HCT116 (cell line): ENCODE data around the gene ZNF750. TPM values are rescaled to one million over a fixed set of nuclear protein-coding genes. Genes with fewer than 3 reads are reported as not detected.

ENCODE experiments used
- ATAC-seq: fragments of 200-7000 bp; cut with Tn5 transposase; 2 replicates; pipeline ENCODE4 v1.9.1; 2020; ENCODE audit warnings: mild to moderate bottlenecking, moderate library complexity
- BruUV-seq: library from RNA; stranded (reverse); fragments of 400-500 nt; replicated peaks from 2 replicates; lab custom pipeline; 2021; lab: Mats Ljungman, UMichigan
- CTCF ChIA-PET: fragments of 300-600 bp; sonication (Branson Sonifier 250); formaldehyde crosslinking; loops from one replicate; lab custom pipeline; 2021; ENCODE audit warnings: antibody characterized with exemption; lab: Charles Lee
- POLR2A ChIA-PET: fragments of 300-600, 350-600 bp; sonication (Branson Sonifier 250); formaldehyde crosslinking; loops from one replicate; lab custom pipeline; 2021; ENCODE audit warnings: antibody characterized with exemption; lab: Charles Lee
- RAD21 ChIA-PET, 2 experiments: fragments of 300-600 bp; sonication (Branson Sonifier 250); formaldehyde crosslinking; loops; one replicate each; lab custom pipeline; 2023; ENCODE audit warnings: low total read pairs in 2 of 2; ENCODE audit not compliant: uncharacterized antibody in 2 of 2, unreplicated experiment in 2 of 2, low non-redundant PET in 1 of 2; lab: Charles Lee
- DNase-seq: peaks from one replicate; pipeline ENCODE4 v3.0.0-alpha.2; 2010; ENCODE audit warnings: low read depth, low spot score
- H2AFZ ChIP-seq: fragments of 200-600 bp; shearing (Covaris generic), sonication (generic); 2 replicates; pipeline ENCODE4 v1.6.1; 2017; ENCODE audit warnings: low read depth, mixed run types, mixed read lengths, antibody characterized with exemption, low read length; ENCODE audit not compliant: poor library complexity, severe bottlenecking
- H3K27ac ChIP-seq: 2 replicates; pipeline ENCODE4 v1.5.1; 2012; ENCODE audit warnings: low read depth, low read length
- H3K27me3 ChIP-seq: fragments of 200-600 bp; sonication (generic); 2 replicates; pipeline ENCODE4 v1.6.1; 2016; ENCODE audit warnings: mixed run types, low read length, mixed read lengths; ENCODE audit not compliant: insufficient read depth
- H3K36me3 ChIP-seq, 2 experiments: fragments of 200-500 bp in 1 of 2; fragments of 200-600 bp in 1 of 2; sonication (Bioruptor generic) in 1 of 2; sonication (generic) in 1 of 2; 2 replicates each; pipeline versions ENCODE4 v1.5.1 to v1.6.1; 2014 to 2016; ENCODE audit warnings: low read length in 2 of 2, inconsistent platforms in 1 of 2, mixed read lengths in 1 of 2, mixed run types in 1 of 2; ENCODE audit not compliant: insufficient read depth in 2 of 2, control insufficient read depth in 1 of 2
- H3K4me1 ChIP-seq, 2 experiments: fragments of 200-600 bp in 1 of 2; sonication (generic) in 1 of 2; 2 replicates each; pipeline versions ENCODE4 v1.5.1 to v1.6.1; 2012 to 2017; ENCODE audit warnings: low read length in 2 of 2, inconsistent platforms in 1 of 2, mild to moderate bottlenecking in 1 of 2, mixed read lengths in 1 of 2, mixed run types in 1 of 2, moderate library complexity in 1 of 2; ENCODE audit not compliant: insufficient read depth in 2 of 2, control insufficient read depth in 1 of 2
- H3K4me2 ChIP-seq: fragments of 200-600 bp; sonication (generic); 2 replicates; pipeline ENCODE4 v1.6.1; 2017; ENCODE audit warnings: mixed run types, low read length, mixed read lengths
- H3K4me3 ChIP-seq, 2 experiments: fragments of 200-600 bp in 1 of 2; sonication (generic) in 1 of 2; replicated peaks in 1 of 2; 2 replicates each; pipeline ENCODE4 v1.5.1; 2011 to 2016; ENCODE audit warnings: low read length in 2 of 2, control low read depth in 1 of 2, low read depth in 1 of 2, mild to moderate bottlenecking in 1 of 2, mixed read lengths in 1 of 2, mixed run types in 1 of 2
- H3K79me2 ChIP-seq: fragments of 200-600 bp; sonication (generic); 2 replicates; pipeline ENCODE4 v1.6.1; 2017; ENCODE audit warnings: mild to moderate bottlenecking, mixed run types, low read length, moderate library complexity, mixed read lengths; ENCODE audit not compliant: insufficient read depth
- H3K9ac ChIP-seq: fragments of 200-600 bp; sonication (generic); 2 replicates; pipeline ENCODE4 v1.6.1; 2016; ENCODE audit warnings: low read length, mixed read lengths
- H3K9me2 ChIP-seq: fragments of 200-600 bp; sonication (generic), shearing (Covaris generic); 2 replicates; pipeline ENCODE4 v1.6.1; 2017; ENCODE audit warnings: mixed run types, mild to moderate bottlenecking, moderate library complexity; ENCODE audit not compliant: insufficient read depth
- H3K9me3 ChIP-seq, 2 experiments: fragments of 200-500 bp in 1 of 2; fragments of 200-600 bp in 1 of 2; sonication (Bioruptor generic) in 1 of 2; sonication (generic) in 1 of 2; 2 replicates each; pipeline ENCODE4 v1.6.1; 2014 to 2017; ENCODE audit warnings: low read length in 2 of 2, mixed read lengths in 2 of 2, inconsistent platforms in 1 of 2, low read depth in 1 of 2, mild to moderate bottlenecking in 1 of 2, mixed run types in 1 of 2, moderate library complexity in 1 of 2; ENCODE audit not compliant: control insufficient read depth in 1 of 2, insufficient read depth in 1 of 2
- H4K20me1 ChIP-seq: fragments of 200-600 bp; sonication (generic), shearing (Covaris generic); 2 replicates; pipeline ENCODE4 v1.6.1; 2017; ENCODE audit warnings: mixed run types, mild to moderate bottlenecking, moderate library complexity; ENCODE audit not compliant: insufficient read depth
- EZH2phosphoT487 ChIP-seq: fragments of 200-600 bp; IDR thresholded peaks from 2 replicates; pipeline ENCODE4 v1.6.1; 2018; ENCODE audit warnings: antibody characterized with exemption, borderline replicate concordance
- FOSL1 ChIP-seq: IDR thresholded peaks from 2 replicates; pipeline ENCODE4 v1.6.1; 2012; ENCODE audit warnings: low read depth
- JUND ChIP-seq: IDR thresholded peaks from 2 replicates; pipeline ENCODE4 v1.6.1; 2012
- POLR2A ChIP-seq: IDR thresholded peaks from 2 replicates; pipeline ENCODE4 v1.7.0; 2011; ENCODE audit warnings: borderline replicate concordance; ENCODE audit not compliant: insufficient read depth, insufficient read length; ENCODE audit errors: extremely low read depth
- TCF7L2 ChIP-seq: IDR thresholded peaks from 2 replicates; pipeline ENCODE4 v1.7.0; 2011; ENCODE audit warnings: borderline replicate concordance, inconsistent platforms; ENCODE audit not compliant: insufficient read depth, insufficient read length; ENCODE audit errors: extremely low read depth
- ZBTB33 ChIP-seq: IDR thresholded peaks from 2 replicates; pipeline ENCODE4 v1.6.1; 2011; ENCODE audit warnings: mild to moderate bottlenecking, low read length, moderate library complexity; ENCODE audit not compliant: insufficient replicate concordance; ENCODE audit errors: extremely low read depth
- ZFX ChIP-seq: fragments of 450-650 bp; IDR thresholded peaks from 2 replicates; pipeline ENCODE4 v1.6.1; 2017
- ZNF274 ChIP-seq: fragments of 200-500 bp; sonication (Bioruptor generic); IDR thresholded peaks from 2 replicates; pipeline ENCODE4 v1.6.1; 2014; ENCODE audit warnings: mild to moderate bottlenecking, low read depth, low read length, inconsistent platforms
- intact Hi-C: fragments of 100-400 bp; cut with micrococcal nuclease; formaldehyde crosslinking; loops from 2 replicates; pipeline ENCODE4 v1.10.0; 2022
- total RNA-seq: library from RNA; stranded (reverse); gene quantifications from one replicate; pipeline ENCODE4 v1.2.1, GENCODE V29; 2021; ENCODE audit not compliant: unreplicated experiment
- TF ChIP-seq, protein P1 (sequence below): IDR thresholded peaks from 2 replicates; pipeline ENCODE4 v1.6.1; 2012; ENCODE audit warnings: low read depth

ZNF750 gene
- total RNA-seq, 1 experiment from 2014 or later = not detected

DNA sequence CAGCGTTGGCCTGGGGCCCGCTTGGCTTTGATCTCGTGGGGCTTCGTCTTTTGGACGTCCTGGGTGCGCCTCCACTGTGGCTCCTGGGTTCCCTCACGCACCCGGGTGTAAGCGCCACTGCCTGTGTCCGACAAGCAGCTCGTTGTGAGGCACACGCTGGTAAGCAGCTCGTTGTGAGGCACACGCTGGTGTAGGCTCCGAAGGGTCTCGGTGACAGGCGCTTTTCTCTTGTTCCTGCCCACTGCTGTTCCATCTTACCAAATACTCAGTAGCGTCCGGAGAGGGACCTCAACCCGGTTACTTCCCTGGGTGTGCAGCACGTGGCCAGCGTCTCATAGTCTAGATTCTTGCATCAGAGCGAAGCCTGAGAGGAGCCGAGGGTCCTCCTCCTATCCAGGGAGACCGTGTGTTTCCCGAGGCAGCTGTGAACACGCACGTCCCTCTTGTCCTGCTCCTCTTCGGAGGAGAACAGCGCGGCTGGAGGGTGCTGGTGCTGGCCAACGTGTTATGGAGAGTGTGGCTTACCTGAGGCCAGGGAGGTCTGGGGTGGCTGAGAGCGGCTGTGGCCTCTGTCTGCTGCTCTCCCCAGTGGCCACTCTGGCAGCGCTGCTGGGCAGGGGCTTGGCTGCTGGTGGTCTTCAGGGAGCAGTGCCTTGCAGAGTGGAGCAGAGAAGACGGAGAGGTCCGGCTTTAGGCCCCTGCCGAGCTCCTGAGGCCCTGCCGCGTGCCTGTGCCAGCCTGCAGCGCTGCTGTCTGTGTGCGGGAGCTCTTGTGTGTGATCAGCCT is 32.1 kb upstream of the ZNF750 start:
- Histone ChIP-seq H3K9ac (no peak overlapping the region), H3K4me2 (no peak overlapping the region), H3K27me3 (no peaks in the 10 kb centered on the region), H3K36me3 (peaks cover 0 to 15% of the 10 kb centered on the region in 2 experiments; a peak in 1 of 4 replicates), H3K9me3 (no peaks in the 10 kb centered on the region), H3K9me2 (no peaks in the 10 kb centered on the region), H3K27ac (no peak overlapping the region), H3K4me3 (no peak overlapping the region), H2AFZ (no peak overlapping the region), H3K79me2 (peaks cover 21% of the 10 kb centered on the region; the same call in 1 of the 2 replicates), H4K20me1 (no peaks in the 10 kb centered on the region), H3K4me1 (peaks cover 17 to 41% of the 10 kb centered on the region in 2 experiments)
- POLR2A ChIA-PET = no interaction called here
- no peak for TF ChIP-seq ZFX
- TF ChIP-seq TCF7L2 = no peak
- TF ChIP-seq ZBTB33 = no peak
- TF ChIP-seq EZH2phosphoT487 = no peak
- TF ChIP-seq POLR2A = no peak
- TF ChIP-seq FOSL1 = no peak
- TF ChIP-seq, protein P1, sequence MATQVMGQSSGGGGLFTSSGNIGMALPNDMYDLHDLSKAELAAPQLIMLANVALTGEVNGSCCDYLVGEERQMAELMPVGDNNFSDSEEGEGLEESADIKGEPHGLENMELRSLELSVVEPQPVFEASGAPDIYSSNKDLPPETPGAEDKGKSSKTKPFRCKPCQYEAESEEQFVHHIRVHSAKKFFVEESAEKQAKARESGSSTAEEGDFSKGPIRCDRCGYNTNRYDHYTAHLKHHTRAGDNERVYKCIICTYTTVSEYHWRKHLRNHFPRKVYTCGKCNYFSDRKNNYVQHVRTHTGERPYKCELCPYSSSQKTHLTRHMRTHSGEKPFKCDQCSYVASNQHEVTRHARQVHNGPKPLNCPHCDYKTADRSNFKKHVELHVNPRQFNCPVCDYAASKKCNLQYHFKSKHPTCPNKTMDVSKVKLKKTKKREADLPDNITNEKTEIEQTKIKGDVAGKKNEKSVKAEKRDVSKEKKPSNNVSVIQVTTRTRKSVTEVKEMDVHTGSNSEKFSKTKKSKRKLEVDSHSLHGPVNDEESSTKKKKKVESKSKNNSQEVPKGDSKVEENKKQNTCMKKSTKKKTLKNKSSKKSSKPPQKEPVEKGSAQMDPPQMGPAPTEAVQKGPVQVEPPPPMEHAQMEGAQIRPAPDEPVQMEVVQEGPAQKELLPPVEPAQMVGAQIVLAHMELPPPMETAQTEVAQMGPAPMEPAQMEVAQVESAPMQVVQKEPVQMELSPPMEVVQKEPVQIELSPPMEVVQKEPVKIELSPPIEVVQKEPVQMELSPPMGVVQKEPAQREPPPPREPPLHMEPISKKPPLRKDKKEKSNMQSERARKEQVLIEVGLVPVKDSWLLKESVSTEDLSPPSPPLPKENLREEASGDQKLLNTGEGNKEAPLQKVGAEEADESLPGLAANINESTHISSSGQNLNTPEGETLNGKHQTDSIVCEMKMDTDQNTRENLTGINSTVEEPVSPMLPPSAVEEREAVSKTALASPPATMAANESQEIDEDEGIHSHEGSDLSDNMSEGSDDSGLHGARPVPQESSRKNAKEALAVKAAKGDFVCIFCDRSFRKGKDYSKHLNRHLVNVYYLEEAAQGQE = no peak
- no peak for TF ChIP-seq JUND
- TF ChIP-seq ZNF274 = no peak
- BruUV-seq = no TSS peak
- CTCF ChIA-PET = interaction anchor here (1.2 to 1.6 kb wide), 2 partner anchors 8 to 16 kb away, joined by 3 read pairs; no protein-coding TSS in a partner anchor
- RAD21 ChIA-PET = no interaction called here
- ATAC-seq (no peak), DNase-seq (no peak)
- intact Hi-C loops = no loop called here
